GF-D8 (cell line): ENCODE measurements around the gene USP12.

Experiments used
- DNase-seq: peaks from one replicate; lab custom pipeline; 2025; lab: John Stamatoyannopoulos, UW

USP12 gene

DNA sequence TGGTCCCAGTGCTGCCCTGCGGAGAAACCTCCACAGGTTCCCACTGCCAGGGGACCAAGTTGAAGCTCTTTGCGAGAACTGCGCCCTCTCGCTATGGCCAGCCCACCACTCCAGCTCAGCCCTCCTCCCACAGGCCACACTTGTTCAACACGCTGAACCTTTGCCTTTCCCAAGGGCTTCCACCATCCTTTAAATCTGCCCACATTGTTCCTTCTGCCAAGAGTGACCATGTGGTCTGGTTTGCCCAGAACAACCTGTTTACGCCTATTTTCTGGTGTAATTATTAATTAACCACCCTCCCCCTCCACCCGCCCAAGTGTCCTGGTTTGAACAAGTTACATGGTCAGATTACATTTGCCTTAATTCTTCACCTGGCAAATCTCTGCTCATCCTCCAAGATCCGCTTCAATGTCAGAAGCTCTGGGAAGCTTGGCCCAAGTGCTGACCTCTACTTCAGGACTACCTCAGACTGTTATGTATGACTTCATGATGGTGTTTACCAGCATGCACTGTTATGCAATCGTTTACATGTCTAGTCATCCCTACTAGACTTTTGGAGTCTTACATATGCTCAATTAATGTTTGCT, 12.0 kb upstream of the USP12 start:
- DNase-seq = no peak

DNA sequence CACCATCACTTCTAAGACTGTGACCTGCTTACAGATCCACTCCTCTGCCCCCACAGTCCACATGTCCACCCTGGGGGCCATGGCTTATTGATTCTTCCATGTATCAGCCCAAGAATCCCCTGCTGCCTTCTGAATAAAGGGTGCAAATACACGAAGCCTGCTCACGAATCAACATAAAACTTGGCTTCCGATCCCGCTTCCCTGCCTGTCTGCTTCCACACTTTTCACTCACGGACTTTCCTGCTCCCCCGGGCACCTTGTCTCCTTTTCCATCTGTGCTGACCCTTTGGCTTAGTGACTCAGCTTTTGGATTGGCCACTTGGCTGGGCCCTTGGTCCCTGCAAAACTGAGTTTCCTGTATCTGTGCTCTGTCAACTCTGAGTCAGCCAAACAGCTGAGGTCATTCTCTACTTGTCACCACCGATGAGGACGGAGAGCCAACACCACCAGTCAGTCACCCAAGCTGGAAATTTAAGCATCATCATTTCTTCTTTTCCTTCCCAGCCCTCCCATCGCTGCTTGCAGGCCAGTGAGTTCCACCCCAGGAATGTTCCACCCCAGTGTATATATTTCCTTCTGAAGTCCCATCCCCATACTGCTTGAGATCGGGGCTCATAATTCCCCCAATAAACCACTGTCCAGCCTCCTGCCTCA, 11.4 kb upstream of the USP12 start:
- no peak for DNase-seq

DNA sequence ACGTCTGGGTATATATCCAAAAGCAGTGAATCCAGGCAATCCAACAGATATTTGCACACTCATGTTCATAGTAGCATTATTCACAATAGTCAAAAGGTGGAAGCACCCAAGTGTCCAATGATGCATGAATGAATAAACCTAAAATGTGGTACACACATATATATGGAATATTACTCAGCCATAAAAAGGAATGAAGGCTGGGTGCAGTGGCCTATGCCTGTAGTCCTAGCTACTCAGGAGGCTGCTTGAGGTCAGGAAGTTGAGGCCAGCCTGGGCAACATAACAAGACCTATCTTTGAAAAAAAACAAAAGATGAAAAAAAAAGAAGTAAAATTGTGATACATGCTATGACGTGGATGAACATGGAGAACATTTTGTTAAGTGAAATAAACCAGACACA, 10.4 kb upstream of the USP12 start:
- DNase-seq = no peak

DNA sequence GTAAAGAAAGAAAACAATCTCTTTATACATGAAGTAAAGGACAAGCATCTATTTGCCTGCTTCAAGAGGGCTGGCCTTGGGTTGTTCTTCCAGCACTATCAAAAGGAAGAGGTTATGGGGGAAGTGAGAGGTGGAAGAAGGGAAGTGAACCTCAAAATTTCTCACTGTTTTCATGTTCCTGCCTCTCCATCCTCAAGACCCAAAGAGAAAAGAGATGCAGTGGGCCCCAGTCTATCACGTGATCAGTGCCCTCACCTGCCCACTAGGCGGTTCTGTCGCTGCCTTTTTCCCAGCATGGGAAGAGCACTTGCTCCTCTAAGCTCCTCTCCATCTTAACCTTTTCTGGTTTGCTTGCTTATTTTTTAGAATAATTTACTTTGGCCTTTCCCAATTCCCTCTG, 6.2 kb upstream of the USP12 start:
- DNase-seq = no peak

DNA sequence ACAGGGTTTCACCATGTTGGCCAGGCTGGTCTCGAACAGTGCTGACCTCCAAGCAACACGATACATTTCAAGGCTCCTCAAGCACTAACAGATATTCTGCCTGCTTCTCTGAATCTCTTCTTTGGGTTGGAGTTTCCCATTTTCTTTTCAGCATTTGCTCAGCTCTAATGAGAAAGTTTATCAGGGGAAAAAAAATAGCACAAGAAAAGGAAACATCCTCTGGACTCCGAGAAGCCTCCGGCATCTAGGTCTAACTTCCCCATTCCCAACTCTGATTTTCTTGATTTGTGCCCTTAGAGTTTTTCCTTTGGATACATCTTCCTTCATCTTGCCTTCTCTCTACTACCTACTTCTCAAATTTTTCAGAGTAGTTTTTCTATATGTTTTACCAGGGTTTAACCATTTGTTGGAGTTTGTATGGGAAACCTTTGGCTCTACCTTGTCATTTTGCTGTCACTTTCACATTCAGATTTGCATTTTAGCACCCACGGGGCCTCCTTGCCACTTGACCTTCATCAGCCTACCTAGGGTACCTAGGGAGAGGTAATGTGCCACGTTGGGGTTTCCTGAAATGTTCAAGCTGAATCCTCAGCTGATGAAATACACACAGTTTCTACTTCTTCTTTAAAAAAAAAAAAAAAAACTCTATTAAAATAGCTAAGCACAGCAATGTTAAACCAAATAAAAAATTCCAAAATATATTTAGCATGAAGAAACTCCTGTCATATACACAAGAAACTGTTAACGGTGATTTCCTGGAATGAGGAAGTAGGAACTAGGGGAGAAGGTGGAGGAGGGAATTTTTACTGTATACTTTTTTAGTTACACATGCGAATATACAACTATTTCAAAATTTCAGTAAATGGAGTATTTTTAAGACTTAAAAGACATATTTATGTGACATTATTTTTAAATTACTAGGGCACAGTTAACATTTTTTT, 5.1 kb upstream of the USP12 start:
- peak; percentile 27 for DNase-seq

DNA sequence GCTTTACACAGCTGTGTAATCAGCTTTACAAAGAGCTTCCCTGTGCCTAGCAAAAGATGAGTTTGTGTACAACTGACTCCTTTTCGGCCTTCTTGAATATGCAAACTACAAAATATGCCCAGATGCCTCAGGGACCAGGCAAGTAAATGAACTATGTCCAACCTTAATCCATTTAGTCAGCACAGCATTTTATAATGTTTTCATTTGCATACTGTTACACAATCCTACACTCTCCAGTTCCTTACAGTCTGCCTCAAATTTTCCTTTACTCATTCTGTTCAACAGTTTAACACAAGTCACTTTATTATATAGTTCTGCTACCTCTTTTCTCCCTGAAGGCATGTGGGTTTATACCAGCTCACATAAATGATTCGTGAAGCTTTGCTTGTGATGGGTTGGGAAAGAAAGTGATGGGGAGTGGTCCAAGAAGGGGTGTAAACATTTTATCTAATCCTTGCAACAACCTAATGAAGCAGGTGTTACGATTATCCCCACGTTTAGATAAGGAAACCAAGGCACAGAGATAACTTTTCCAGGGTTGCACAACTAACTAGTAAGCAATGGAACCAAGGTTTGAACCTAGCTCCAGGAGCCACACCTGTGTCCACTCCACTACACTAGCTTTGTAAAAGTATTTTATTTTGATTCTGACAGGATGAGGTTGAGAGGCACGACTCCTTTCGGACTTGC, 3.3 kb upstream of the USP12 start:
- DNase-seq = peak; percentile 30

DNA sequence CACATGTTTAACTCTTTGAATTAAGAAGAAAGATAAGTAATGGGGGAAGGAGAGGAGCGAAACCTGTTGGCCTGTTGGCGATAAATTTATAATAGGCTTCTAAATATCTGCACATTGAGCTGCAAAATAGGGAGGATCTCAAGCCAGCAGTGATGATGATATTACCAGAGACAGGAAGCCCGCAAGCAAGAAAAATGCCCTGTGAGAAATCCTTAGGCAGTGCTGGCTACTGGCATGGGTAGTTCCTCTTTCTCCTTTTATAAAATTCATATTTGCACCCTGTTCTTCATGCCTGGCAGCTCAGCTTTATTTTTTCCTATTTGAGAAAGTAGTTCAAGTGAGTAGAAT, 858 bp upstream of the USP12 start:
- peak; percentile 85 for DNase-seq

DNA sequence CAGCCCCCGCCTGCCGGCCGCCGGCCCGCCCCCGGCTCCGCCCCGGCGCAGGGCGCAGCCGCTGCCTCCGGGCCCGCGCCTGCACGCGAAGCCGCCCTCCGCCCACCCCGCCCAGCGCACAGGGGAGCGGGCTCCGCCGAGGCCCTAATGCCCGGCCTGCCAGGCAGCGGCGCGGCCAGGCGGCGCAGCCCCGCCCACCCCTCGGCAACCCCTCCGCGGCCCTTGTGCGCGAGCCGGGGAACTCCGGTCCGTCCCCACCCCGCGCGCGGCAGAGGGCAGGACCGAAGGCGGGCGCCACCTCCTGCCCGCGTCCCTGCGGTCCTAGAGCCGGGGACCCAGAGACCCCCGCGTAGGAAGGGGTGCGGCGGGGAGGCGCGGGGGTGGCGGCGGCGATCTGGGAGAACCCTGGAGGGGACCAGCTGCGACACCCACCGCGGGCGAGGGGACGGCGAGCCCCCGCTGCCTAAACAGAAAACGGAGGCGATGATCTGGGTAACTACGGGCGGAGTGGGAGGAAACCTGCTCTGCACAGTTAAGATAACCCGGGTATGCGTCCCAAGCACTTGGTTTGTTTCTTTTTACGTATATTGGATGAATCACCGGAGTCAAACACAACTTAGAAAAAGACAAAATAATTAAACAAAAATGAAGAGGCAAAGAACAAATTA, 350 bp upstream of the USP12 start:
- peak; percentile 79 for DNase-seq

DNA sequence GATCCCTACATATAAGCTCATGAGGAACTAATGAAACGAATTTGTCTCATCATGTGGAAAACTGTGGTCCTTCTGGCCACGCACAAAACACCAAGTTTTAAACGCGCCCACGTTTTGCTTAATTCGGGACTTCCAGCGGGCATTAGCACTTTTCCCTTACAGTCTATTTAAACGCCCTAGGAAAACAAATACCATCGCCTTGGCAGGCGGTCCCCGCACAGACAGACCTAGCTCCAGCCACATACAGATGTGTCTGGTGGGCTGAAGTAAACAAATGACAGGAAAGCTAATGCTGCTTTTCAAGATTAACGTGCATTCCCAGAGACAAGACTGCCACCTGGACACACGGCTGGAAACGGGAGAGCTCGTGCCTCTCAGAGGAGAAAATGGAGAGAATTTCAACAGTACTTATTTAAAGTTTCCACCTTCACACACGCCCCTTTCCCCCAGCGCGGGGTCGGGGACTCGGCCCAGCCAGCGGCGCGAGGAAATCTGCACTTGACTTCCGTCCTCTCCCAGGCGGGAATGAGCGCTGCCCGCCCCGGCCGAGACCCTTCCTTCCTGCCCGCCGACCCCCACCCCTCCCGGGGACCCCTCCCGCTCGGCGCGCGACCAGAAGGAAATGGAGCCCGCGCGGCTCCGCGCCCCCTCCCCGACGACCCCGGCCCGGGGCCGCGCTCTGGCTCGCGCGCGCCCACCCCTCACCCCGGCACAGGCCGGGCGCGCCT, 931 bp downstream of the USP12 start:
- DNase-seq = no peak

DNA sequence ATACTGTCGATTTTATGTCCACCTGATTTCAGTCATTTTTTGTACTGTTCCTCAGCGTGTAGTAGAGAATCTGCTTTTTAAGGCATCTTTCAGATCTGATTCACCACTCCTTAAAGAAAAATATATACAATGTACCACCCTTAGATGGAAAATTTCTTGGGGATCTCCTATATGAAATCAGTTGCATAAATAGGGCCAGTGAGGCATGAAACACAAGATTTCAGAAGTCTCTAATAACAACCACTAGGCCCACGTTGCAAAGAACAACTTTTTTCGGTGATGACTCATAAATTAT, 1.4 kb downstream of the USP12 start:
- DNase-seq = no peak

DNA sequence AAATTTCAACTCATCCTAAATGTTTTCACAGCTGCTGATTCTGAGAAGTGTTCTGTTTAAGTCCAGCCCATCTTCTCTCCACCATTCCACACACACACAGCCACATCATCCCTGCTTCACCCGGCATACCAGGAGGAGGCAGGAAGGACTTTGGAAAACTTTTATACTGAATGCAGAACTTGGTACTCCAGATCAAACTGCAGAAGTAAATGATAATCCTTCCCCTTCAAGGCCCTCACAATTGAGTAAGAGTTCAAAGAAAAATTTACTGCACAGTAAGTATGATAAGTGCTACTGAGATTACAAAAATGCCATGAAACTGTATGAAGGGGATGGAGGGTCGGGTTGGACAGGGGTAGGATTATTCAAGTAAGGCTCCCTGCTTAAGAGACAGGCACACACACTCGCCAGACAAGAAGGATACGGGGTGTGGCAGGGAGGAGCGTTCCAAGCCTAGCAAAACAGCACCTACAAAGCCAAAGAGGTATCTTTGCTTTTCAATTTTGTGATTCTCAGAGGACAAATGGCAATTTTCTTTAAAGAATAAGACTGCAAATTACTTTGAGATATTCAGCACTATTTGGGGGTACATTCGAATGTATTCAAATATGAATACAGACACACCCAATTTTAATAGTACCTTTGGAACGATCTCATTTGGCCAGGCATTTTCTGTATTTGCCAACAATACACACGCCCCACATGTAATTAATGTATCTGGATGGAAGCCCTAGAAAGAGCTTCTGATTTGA, 2.5 kb downstream of the USP12 start:
- DNase-seq = no peak

DNA sequence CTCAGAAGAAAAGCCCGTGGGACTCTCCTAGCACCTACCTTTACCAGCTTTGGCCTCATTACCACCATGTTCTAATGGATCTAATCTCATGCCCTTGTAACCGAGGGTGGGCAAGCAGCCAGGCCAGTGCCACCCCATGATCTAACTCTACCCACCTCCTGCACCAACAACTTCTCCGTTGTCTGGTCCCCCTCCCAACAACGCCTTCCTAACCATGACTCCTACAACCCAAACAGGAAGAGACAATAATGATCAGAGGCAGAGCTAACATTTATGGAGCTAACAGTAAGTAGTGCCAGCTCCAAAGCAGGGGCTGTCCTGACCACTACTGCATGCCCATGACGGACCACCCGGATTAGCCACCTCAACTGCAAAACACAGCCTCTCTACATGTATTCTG, 3.5 kb downstream of the USP12 start:
- DNase-seq = peak; percentile 49

DNA sequence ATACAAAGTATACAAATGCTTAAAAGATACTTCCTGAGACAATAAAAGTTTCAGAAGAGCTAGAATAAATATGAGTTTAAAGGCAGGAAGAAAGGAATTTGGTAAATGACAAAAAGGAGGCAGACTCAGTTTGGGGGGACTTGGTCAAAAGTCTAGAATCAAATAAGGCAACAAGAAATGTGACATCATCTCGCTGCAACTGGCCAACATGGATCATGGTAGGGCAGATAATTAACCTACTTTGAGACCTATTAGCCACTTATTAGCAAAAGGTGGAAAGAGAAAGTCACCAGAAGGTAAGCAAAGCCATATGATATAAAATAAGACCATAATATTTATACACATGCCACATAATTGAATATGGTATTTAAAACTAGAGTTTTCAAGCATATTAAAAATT, 5.3 kb downstream of the USP12 start:
- DNase-seq = no peak

DNA sequence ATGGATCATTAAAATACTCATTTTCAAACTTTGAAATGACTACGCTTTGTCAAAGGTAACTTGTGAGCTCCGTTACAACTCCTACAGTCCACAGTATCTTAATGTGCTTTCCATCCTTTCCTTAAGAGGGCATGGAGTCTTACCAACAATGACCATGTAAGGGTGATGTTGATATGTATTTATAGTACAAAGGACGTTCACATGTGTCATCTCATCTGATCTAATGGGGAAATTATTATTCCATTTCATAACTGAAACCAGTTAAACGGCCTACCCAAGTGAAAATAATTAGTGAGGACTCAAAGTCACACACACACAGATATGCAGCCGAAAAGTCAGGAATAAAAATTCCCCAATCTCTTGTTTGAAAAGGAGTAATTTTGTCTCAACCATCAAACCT, 9.6 kb downstream of the USP12 start:
- DNase-seq = no peak

DNA sequence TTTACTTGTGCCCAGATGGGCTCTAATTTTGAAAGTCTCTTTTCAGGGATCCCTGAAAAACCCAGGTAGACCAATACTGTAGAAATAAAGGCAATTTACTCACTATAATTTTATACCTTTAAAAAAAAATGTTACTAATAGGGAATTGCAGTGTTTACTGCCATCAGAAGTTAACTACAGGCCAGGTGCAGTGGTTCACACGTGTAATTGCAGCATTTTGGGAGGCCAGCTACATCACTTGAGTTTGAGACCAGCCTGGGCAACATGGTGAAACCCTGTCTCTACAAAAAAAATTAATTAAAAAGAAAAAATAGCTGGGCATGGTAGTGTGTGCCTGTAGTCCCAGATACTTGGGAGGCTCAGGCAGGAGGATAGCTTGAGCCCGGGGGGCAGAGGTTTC, 10.2 kb downstream of the USP12 start:
- no peak for DNase-seq

DNA sequence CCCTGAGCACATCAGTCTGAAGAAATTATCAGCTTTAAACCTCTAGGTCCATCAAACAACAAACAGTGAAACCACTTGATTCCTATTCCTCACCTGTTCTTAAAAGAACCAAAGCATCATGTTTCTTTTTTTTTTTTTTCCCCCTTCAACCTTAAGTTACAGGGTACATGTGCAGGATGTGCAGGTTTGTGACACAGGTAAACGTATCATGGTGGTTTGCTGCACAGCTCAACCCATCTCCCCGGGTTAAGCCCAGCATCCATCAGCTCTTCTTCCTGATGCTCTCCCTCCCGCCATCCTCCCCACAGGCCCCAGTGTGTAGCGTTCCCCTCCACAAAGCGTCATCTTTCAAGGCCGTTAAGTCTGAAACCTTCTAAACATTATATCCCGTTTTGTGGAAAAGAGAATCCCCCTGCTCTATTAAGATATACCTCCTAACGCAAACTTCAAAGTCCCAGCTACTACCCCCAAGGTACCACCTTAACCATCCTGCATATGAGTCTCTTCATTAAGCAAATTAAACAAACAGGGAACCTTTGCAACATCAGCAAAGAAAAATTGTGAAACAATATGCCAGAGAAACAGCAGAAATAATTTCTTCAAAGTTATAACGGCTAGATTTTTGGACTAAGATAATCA, 10.8 kb downstream of the USP12 start:
- DNase-seq = no peak

DNA sequence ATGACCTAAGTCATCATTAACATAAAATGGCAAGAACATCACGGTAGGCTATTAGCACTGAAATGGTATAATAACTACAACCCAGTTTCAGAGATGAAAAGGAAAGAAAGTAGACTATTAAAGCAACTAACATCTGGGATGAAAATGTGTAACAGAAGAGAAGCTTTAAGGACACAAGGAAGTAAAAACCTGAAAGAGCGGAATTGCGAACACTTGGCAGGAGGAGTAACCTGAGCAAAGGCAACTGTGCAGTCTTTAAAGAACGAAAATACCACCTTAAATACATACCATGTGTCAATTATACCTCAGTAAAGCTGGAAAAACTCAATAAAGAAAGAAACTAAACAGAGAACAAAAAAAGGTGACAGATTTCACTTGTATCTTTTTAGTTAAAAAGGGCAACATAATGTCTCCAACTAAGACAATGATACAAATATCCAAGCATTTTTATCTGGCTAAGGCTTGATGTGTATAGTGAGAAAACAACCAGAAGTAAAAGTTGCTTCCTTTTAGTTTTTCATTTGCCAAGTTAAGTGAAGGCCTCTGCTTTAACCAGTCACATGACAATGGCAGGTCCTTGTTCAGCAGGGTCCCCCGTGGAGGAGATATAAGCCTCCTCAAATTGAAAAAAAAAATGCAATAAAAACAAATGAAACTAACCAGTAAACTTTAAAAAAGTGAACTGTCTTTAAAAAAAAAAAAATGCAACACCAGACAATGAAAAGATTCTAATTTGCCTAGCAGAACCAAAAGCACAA, 11.6 kb downstream of the USP12 start:
- DNase-seq = no peak

DNA sequence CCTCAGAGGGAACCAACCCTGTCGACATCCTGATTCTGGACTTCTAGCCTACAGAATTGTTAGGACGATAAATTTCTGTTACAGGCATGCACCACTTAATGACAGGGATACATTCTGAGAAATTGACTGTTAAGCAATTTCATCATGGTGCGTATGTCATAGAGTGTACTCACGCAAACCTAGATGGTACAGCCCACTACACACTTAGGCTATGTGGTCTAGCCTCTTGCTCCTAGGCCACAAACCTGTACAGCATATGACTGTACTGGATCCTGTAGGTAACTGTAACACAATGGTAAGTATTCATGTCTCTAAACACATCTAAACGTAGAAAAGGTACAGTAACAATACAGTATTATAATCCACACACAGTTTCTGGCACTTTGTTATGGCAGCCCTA, 13.3 kb downstream of the USP12 start:
- no peak for DNase-seq

DNA sequence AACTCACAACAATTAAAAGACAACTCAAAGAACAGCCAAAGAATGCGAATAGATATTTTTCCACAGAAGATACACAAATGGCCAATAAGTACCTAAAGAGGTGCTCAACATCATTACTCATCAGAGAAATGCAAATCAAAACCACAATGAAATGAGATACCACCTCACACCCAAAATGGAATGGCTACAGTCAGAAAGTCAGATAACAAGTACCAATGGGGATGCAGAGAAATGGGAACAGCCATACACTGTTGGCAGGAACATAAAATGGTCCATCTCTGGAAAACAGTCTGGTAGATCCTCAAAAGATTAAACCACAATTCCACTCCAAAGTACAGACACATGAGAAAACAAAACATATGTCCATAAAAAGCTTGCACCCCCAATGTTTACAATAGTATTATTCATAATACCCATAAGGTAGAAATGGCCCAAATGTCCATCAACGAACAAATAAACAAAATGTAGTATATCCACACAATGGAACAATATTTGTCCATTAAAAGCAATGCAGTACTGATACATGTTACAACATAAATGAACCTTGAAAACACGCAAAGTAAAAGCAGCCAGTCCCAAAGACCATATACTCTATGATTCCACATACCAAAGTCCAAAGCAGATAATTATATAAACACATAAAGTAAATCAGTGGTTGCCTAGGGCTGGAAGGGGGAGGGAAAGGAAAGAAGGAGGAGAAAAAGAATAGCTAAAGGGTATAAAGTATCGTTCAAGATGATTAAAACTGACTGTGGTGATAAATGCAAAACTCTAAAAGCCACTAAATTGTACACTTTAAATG, 19.6 kb downstream of the USP12 start:
- no peak for DNase-seq
